ENCODE measurements around the gene ZMYND11.

Gene ZMYND11

DNA sequence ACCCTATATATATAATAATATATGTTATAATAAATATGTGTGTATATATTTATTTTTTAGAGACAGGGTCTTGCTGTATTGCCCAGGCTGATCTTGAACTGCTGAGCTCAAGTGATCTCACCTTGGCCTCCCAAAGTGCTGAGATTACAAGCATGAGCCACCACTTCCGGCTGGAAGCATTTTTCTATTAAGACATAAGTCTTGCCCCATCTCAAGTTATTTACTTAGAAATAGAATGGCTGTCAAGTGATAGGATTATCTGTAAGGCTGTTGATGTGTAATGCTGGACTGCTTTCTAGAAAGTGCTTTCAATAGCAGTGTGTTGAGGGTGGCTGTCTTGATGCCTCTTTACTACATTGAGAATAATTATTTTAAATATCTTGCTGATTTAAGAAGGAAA, 65.2 kb downstream of the ZMYND11 start:
- Histone ChIP-seq H3K27me3 (ENCODE audit: control insufficient read depth, insufficient read depth, low read length) (no peaks in the 10 kb centered on the region), H3K4me3 (ENCODE audit: low read depth, low read length) (no peak overlapping the region), H3K4me1 (ENCODE audit: control insufficient read depth, insufficient read depth, low read length) (no peaks in the 10 kb centered on the region), H3K27ac (ENCODE audit: low read depth, low read length) (no peak overlapping the region), H3K36me3 (ENCODE audit: control insufficient read depth, insufficient read depth, low read length) (no peaks in the 10 kb centered on the region), H3K9ac (ENCODE audit: low read length) (no peak overlapping the region), H3K9me3 (ENCODE audit: control insufficient read depth, insufficient read depth, low read depth, low read length) (no peaks in the 10 kb centered on the region)

GRCh38 chr10:201328-201771, 66.1 kb downstream of the ZMYND11 start:
- H3K36me3 ChIP-seq (ENCODE audit: control insufficient read depth, insufficient read depth, low read length): no peaks in the 10 kb centered on the region
- H3K27me3 ChIP-seq (ENCODE audit: control insufficient read depth, insufficient read depth, low read length): no peaks in the 10 kb centered on the region
- H3K9ac ChIP-seq (ENCODE audit: low read length): no peak overlapping the region
- no peaks in the 10 kb centered on the region for H3K9me3 ChIP-seq (ENCODE audit: control insufficient read depth, insufficient read depth, low read depth, low read length)
- no peak overlapping the region for H3K4me3 ChIP-seq (ENCODE audit: low read depth, low read length)
- H3K27ac ChIP-seq (ENCODE audit: low read depth, low read length): no peak overlapping the region
- no peaks in the 10 kb centered on the region for H3K4me1 ChIP-seq (ENCODE audit: control insufficient read depth, insufficient read depth, low read length)

GRCh38 chr10:208616-209015, 73.4 kb downstream of the ZMYND11 start:
- Histone ChIP-seq H3K4me1 (ENCODE audit: control insufficient read depth, insufficient read depth, low read length) (no peaks in the 10 kb centered on the region), H3K9ac (ENCODE audit: low read length) (no peak overlapping the region), H3K36me3 (ENCODE audit: control insufficient read depth, insufficient read depth, low read length) (peaks cover 6% of the 10 kb centered on the region; the same call in 1 of the 2 replicates), H3K9me3 (ENCODE audit: control insufficient read depth, insufficient read depth, low read depth, low read length) (no peaks in the 10 kb centered on the region), H3K27me3 (ENCODE audit: control insufficient read depth, insufficient read depth, low read length) (no peaks in the 10 kb centered on the region), H3K4me3 (ENCODE audit: low read depth, low read length) (no peak overlapping the region), H3K27ac (ENCODE audit: low read depth, low read length) (no peak overlapping the region)

- Histone ChIP-seq H3K9me3 (ENCODE audit: control insufficient read depth, insufficient read depth, low read depth, low read length) (no peaks in the 10 kb centered on the region), H3K4me1 (ENCODE audit: control insufficient read depth, insufficient read depth, low read length) (no peaks in the 10 kb centered on the region), H3K27me3 (ENCODE audit: control insufficient read depth, insufficient read depth, low read length) (no peaks in the 10 kb centered on the region), H3K36me3 (ENCODE audit: control insufficient read depth, insufficient read depth, low read length) (peaks cover 6% of the 10 kb centered on the region; the same call in 1 of the 2 replicates), H3K4me3 (ENCODE audit: low read depth, low read length) (no peak overlapping the region), H3K9ac (ENCODE audit: low read length) (no peak overlapping the region), H3K27ac (ENCODE audit: low read depth, low read length) (no peak overlapping the region)
Observed at GRCh38 chr10:209357-209756, 74.1 kb downstream of the ZMYND11 start.

DNA sequence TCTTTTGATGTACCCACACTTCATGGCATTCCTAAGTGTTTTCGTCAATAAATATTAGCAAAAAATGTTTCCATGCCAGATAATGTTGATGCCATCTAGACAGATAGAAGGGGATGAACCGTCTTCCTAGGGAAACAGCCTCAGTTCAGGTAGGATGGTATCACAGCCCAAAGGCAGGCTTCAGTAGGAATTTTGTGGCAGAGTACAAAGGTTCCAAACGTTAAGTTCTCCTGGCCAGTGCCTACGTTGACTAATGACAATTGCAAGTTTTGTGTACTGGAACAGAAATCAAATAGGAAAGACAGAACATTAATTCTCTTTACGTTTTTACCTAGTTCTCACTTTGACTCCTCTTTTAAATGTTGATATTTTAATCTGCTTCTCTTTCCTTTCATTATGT, 75.0 kb downstream of the ZMYND11 start:
- no peak overlapping the region for H3K4me3 ChIP-seq (ENCODE audit: low read depth, low read length)

DNA sequence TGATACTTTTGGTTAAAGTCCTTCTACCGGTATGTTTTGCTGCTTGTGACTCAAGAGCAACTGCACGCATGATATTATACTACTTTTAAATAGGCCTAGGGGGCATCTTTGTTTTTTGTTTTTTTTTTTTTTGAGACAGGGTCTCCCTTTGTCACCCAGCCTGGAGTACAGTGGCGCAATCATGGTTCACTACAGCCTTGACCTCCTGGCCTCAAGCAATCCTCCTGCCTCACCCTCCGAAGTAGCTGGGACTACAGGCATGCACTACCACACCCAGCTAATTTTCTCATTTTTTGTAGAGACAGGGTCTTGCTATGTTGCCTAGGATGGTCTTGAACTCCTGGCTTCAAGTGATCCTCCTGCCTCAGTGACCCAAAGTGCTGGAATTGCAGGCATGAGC, 80.2 kb downstream of the ZMYND11 start:
- no peak overlapping the region for H3K9ac ChIP-seq (ENCODE audit: low read length)
- no peak overlapping the region for H3K4me3 ChIP-seq (ENCODE audit: low read depth, low read length)
- no peaks in the 10 kb centered on the region for H3K9me3 ChIP-seq (ENCODE audit: control insufficient read depth, insufficient read depth, low read depth, low read length)
- no peaks in the 10 kb centered on the region for H3K27me3 ChIP-seq (ENCODE audit: control insufficient read depth, insufficient read depth, low read length)
- no peaks in the 10 kb centered on the region for H3K4me1 ChIP-seq (ENCODE audit: control insufficient read depth, insufficient read depth, low read length)
- H3K36me3 ChIP-seq (ENCODE audit: control insufficient read depth, insufficient read depth, low read length): peaks cover 1% of the 10 kb centered on the region; the same call in 1 of the 2 replicates
- no peak overlapping the region for H3K27ac ChIP-seq (ENCODE audit: low read depth, low read length)

More for the DNA sequence above, 75.0 kb downstream of the ZMYND11 start:
- Histone ChIP-seq H3K9me3 (ENCODE audit: control insufficient read depth, insufficient read depth, low read depth, low read length) (no peaks in the 10 kb centered on the region), H3K4me1 (ENCODE audit: control insufficient read depth, insufficient read depth, low read length) (no peaks in the 10 kb centered on the region), H3K9ac (ENCODE audit: low read length) (no peak overlapping the region), H3K27me3 (ENCODE audit: control insufficient read depth, insufficient read depth, low read length) (no peaks in the 10 kb centered on the region), H3K36me3 (ENCODE audit: control insufficient read depth, insufficient read depth, low read length) (peaks cover 6% of the 10 kb centered on the region; the same call in 1 of the 2 replicates), H3K27ac (ENCODE audit: low read depth, low read length) (no peak overlapping the region)

GRCh38 chr10:218798-219197, 83.5 kb downstream of the ZMYND11 start:
- no peaks in the 10 kb centered on the region for H3K27me3 ChIP-seq (ENCODE audit: control insufficient read depth, insufficient read depth, low read length)
- no peaks in the 10 kb centered on the region for H3K9me3 ChIP-seq (ENCODE audit: control insufficient read depth, insufficient read depth, low read depth, low read length)
- H3K4me1 ChIP-seq (ENCODE audit: control insufficient read depth, insufficient read depth, low read length): no peaks in the 10 kb centered on the region
- no peaks in the 10 kb centered on the region for H3K36me3 ChIP-seq (ENCODE audit: control insufficient read depth, insufficient read depth, low read length)
- H3K9ac ChIP-seq (ENCODE audit: low read length): no peak overlapping the region
- H3K27ac ChIP-seq (ENCODE audit: low read depth, low read length): no peak overlapping the region
- H3K4me3 ChIP-seq (ENCODE audit: low read depth, low read length): no peak overlapping the region

- no peaks in the 10 kb centered on the region for H3K9me3 ChIP-seq (ENCODE audit: control insufficient read depth, insufficient read depth, low read depth, low read length)
- no peak overlapping the region for H3K4me3 ChIP-seq (ENCODE audit: low read depth, low read length)
- H3K9ac ChIP-seq (ENCODE audit: low read length): no peak overlapping the region
- no peak overlapping the region for H3K27ac ChIP-seq (ENCODE audit: low read depth, low read length)
- no peaks in the 10 kb centered on the region for H3K27me3 ChIP-seq (ENCODE audit: control insufficient read depth, insufficient read depth, low read length)
- H3K36me3 ChIP-seq (ENCODE audit: control insufficient read depth, insufficient read depth, low read length): no peaks in the 10 kb centered on the region
- no peaks in the 10 kb centered on the region for H3K4me1 ChIP-seq (ENCODE audit: control insufficient read depth, insufficient read depth, low read length)
Observed at GRCh38 chr10:219731-220472, 84.6 kb downstream of the ZMYND11 start.

DNA sequence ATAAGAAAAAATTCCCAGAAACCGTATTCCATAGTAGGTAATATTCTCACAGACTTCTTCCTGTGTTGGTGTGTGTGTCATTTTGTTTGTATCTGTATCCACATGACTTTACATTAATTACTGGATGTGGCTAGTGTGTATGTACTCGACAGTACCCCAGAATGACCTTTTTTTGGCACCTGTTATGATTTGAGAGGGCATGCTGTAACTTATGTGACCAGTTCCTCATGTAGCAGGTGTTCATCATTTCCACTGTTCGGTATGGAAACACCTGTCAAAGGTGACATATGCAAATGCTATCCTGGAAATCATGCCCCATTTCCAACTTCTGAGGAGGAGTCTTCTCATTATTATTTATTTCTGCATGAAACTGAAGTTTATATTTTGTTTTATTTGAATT, 89.3 kb downstream of the ZMYND11 start:
- no peaks in the 10 kb centered on the region for H3K9me3 ChIP-seq (ENCODE audit: control insufficient read depth, insufficient read depth, low read depth, low read length)
- H3K36me3 ChIP-seq (ENCODE audit: control insufficient read depth, insufficient read depth, low read length): no peaks in the 10 kb centered on the region
- H3K4me1 ChIP-seq (ENCODE audit: control insufficient read depth, insufficient read depth, low read length): no peaks in the 10 kb centered on the region
- no peak overlapping the region for H3K4me3 ChIP-seq (ENCODE audit: low read depth, low read length)
- H3K27me3 ChIP-seq (ENCODE audit: control insufficient read depth, insufficient read depth, low read length): no peaks in the 10 kb centered on the region
- H3K9ac ChIP-seq (ENCODE audit: low read length): no peak overlapping the region
- H3K27ac ChIP-seq (ENCODE audit: low read depth, low read length): no peak overlapping the region

- Histone ChIP-seq H3K36me3 (ENCODE audit: control insufficient read depth, insufficient read depth, low read length) (no peaks in the 10 kb centered on the region), H3K4me1 (ENCODE audit: control insufficient read depth, insufficient read depth, low read length) (no peaks in the 10 kb centered on the region), H3K27ac (ENCODE audit: low read depth, low read length) (no peak overlapping the region), H3K9me3 (ENCODE audit: control insufficient read depth, insufficient read depth, low read depth, low read length) (no peaks in the 10 kb centered on the region), H3K27me3 (ENCODE audit: control insufficient read depth, insufficient read depth, low read length) (no peaks in the 10 kb centered on the region), H3K4me3 (ENCODE audit: low read depth, low read length) (no peak overlapping the region), H3K9ac (ENCODE audit: low read length) (no peak overlapping the region)
Observed at GRCh38 chr10:226018-226417, 90.8 kb downstream of the ZMYND11 start.

- Histone ChIP-seq H3K36me3 (ENCODE audit: control insufficient read depth, insufficient read depth, low read length) (no peaks in the 10 kb centered on the region), H3K9ac (ENCODE audit: low read length) (no peak overlapping the region), H3K4me1 (ENCODE audit: control insufficient read depth, insufficient read depth, low read length) (no peaks in the 10 kb centered on the region), H3K27ac (ENCODE audit: low read depth, low read length) (no peak overlapping the region), H3K27me3 (ENCODE audit: control insufficient read depth, insufficient read depth, low read length) (no peaks in the 10 kb centered on the region), H3K9me3 (ENCODE audit: control insufficient read depth, insufficient read depth, low read depth, low read length) (no peaks in the 10 kb centered on the region), H3K4me3 (ENCODE audit: low read depth, low read length) (no peak overlapping the region)
Observed at GRCh38 chr10:227014-227413, 91.8 kb downstream of the ZMYND11 start.

Measured in HUES6 (cell line).